ENCODE data around the gene CCDC134. TPM values are rescaled to one million over a fixed set of nuclear protein-coding genes. Genes with fewer than 3 reads are reported as not detected.

The CCDC134 gene
- total and polyA plus RNA-seq, 2 of the 8 experiments (the other 6 are each of a cell fraction or from before 2014, with no cell fraction given) = 7.7 to 20.0 TPM

DNA sequence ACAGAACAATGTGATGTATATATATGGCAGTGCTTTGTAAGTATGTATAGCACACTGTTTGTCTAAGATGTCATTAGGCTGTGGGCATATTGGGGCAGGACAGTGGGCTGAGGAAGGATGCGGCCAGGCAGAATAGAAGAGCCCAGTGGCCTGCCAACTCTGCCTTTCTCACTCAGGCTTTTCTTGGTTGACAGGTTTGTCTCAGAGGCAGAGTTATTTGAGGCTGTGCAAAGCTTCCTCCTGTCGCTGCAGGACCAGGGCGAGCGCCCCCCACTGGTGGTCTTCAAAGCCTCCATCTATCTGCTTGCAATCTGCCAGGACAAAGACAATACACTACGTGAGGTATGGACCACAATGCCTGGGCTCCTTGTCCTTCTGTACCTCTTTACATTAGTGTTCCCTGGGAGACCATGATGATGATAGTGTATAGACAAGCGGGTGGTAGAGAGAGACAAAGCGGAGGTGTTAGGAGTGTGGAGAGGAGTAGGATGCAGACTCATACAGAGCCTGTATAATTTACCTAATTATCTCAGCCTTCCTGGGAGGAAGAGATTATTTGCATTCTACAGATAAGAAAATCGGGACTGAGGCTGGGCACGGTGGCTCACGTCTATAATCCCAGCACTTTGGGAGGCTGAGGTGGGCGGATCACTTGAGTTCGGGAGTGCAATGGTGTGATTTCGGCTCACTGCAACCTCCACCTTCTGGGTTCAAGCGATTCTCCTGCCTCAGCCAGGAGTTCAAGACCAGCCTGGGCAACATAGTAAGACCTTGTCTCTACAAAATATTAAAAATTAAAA, 37.3 kb upstream of the CCDC134 start (continued):
- no peak for TF ChIP-seq RFX5 (IDR thresholded peaks at IDR 0.05; ENCODE audit: borderline replicate concordance, low read depth, low read length)
- no peak for TF ChIP-seq TBP (IDR thresholded peaks at IDR 0.05; ENCODE audit: low read depth, low read length)
- TF ChIP-seq, protein P1, sequence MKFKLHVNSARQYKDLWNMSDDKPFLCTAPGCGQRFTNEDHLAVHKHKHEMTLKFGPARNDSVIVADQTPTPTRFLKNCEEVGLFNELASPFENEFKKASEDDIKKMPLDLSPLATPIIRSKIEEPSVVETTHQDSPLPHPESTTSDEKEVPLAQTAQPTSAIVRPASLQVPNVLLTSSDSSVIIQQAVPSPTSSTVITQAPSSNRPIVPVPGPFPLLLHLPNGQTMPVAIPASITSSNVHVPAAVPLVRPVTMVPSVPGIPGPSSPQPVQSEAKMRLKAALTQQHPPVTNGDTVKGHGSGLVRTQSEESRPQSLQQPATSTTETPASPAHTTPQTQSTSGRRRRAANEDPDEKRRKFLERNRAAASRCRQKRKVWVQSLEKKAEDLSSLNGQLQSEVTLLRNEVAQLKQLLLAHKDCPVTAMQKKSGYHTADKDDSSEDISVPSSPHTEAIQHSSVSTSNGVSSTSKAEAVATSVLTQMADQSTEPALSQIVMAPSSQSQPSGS (IDR thresholded peaks at IDR 0.05; ENCODE audit: low read length) = no peak
- no peak for TF ChIP-seq CBX8 (IDR thresholded peaks at IDR 0.05; ENCODE audit: borderline replicate concordance, low read depth, low read length)
- no peak for TF ChIP-seq SUZ12 (IDR thresholded peaks at IDR 0.05; ENCODE audit: low read length)
- TF ChIP-seq ZNF274 (IDR thresholded peaks at IDR 0.05; ENCODE audit: borderline replicate concordance, extremely low read depth, low read length) = no peak
- TF ChIP-seq KDM5A (IDR thresholded peaks at IDR 0.05; ENCODE audit: low read length) = no peak
- no peak for TF ChIP-seq SP1 (IDR thresholded peaks at IDR 0.05; ENCODE audit: low read depth, low read length)
- TF ChIP-seq PHF8 (conservative IDR thresholded peaks at IDR 0.05; ENCODE audit: low read depth, low read length) = no peak
- peak; percentile 53; the same call in 1 of the 2 replicates for TF ChIP-seq YY1 (IDR thresholded peaks at IDR 0.05; ENCODE audit: low read depth, low read length)
- no peak for TF ChIP-seq HDAC6 (IDR thresholded peaks at IDR 0.05; ENCODE audit: low read depth, low read length)
- TF ChIP-seq SRF (IDR thresholded peaks at IDR 0.05; ENCODE audit: low read depth, low read length) = no peak
- TF ChIP-seq RBBP5 (IDR thresholded peaks at IDR 0.05; ENCODE audit: borderline replicate concordance, low read depth, low read length) = no peak
- TF ChIP-seq POLR2A (IDR thresholded peaks at IDR 0.05; ENCODE audit: control extremely low read depth in 1 of 2, low read depth in 2 of 2, low read length in 2 of 2) = no peak
- TF ChIP-seq CREB1 (IDR thresholded peaks at IDR 0.05) = no peak

Data from H1 (cell line).